K562 (cell line): ENCODE results near the gene CCDC124. TPM values are rescaled to one million over a fixed set of nuclear protein-coding genes. Genes with fewer than 3 reads are reported as not detected.

Experiments used
- ATAC-seq: fragments of 200-7000 bp; cut with Tn5 transposase; 3 replicates; pipeline ENCODE4 v1.9.1; 2020; ENCODE audit warnings: moderate library complexity
- BruUV-seq: library from RNA; stranded (reverse); fragments of 400-500 nt; replicated peaks from 2 replicates; lab custom pipeline; 2021; lab: Mats Ljungman, UMichigan
- CTCF ChIA-PET: fragments of 300-600 bp; formaldehyde crosslinking; extraction: SDS; loops from one replicate; lab custom pipeline; 2021; ENCODE audit warnings: low intra/inter-chr PET ratio; lab: Yijun Ruan, JAX
- POLR2A ChIA-PET: fragments of 300-600, 350-650 bp; sonication (Branson Sonifier 250); formaldehyde crosslinking; extraction: SDS; loops from one replicate; lab custom pipeline; 2021; ENCODE audit warnings: antibody characterized with exemption, inconsistent platforms; lab: Yijun Ruan, JAX
- DNase-seq, 4 experiments: peaks; one replicate each; pipeline versions ENCODE4 v3.0.0 to v3.0.0-alpha.2; 2011 to 2018; ENCODE audit warnings: low spot score in 3 of 4, mixed read lengths in 3 of 4; ENCODE audit errors: extremely low read depth in 1 of 4
- FAIRE-seq: peaks from 2 replicates; lab custom pipeline; 2011; peaks lifted over from hg19 to GRCh38; lab: Jason Lieb, UNC
- H2AFZ ChIP-seq: 2 replicates; pipeline ENCODE4 v1.6.0; 2011; ENCODE audit warnings: low read depth, low read length, control low read depth, inconsistent platforms
- H3K27ac ChIP-seq: fragments of 200-600 bp; 3 replicates; pipeline ENCODE4 v1.8.0; 2011; ENCODE audit warnings: low read depth, mild to moderate bottlenecking, control low read depth, inconsistent platforms, low read length, moderate library complexity, mixed read lengths; ENCODE audit errors: extremely low read depth
- H3K27me3 ChIP-seq, 2 experiments: fragments of 300-600 bp in 1 of 2; 2 replicates in 1 of 2; 3 replicates in 1 of 2; pipeline versions ENCODE4 v1.6.0 to v1.8.0; 2011; ENCODE audit warnings: inconsistent platforms in 2 of 2, low read length in 2 of 2, mild to moderate bottlenecking in 1 of 2, mixed read lengths in 1 of 2, moderate library complexity in 1 of 2; ENCODE audit not compliant: control insufficient read depth in 2 of 2, insufficient read depth in 2 of 2
- H3K36me3 ChIP-seq: fragments of 300-600 bp; 3 replicates; pipeline ENCODE4 v1.8.0; 2011; ENCODE audit warnings: mild to moderate bottlenecking, low read length, inconsistent platforms; ENCODE audit not compliant: control insufficient read depth, insufficient read depth
- H3K4me1 ChIP-seq, 2 experiments: fragments of 200-600 bp in 1 of 2; replicated peaks in 1 of 2; 2 replicates in 1 of 2; 3 replicates in 1 of 2; pipeline versions ENCODE4 v1.5.1 to v1.8.0; 2011; ENCODE audit warnings: inconsistent platforms in 2 of 2, low read length in 2 of 2, mild to moderate bottlenecking in 1 of 2, mixed read lengths in 1 of 2, moderate library complexity in 1 of 2; ENCODE audit not compliant: control insufficient read depth in 2 of 2, insufficient read depth in 2 of 2
- H3K4me2 ChIP-seq: 2 replicates; pipeline ENCODE4 v1.6.1; 2011; ENCODE audit warnings: low read length, control low read depth, inconsistent platforms, mixed read lengths; ENCODE audit not compliant: insufficient read depth
- H3K4me3 ChIP-seq: fragments of 200-600 bp; sonication (generic), shearing (Covaris generic); 2 replicates; pipeline ENCODE4 v1.5.1; 2016; ENCODE audit warnings: control low read depth, inconsistent platforms
- H3K79me2 ChIP-seq: fragments of 200-600 bp; 3 replicates; pipeline ENCODE4 v1.8.0; 2011; ENCODE audit warnings: low read length, inconsistent platforms; ENCODE audit not compliant: control insufficient read depth, insufficient read depth
- H3K9ac ChIP-seq, 2 experiments: 2 replicates each; pipeline versions ENCODE4 v1.6.0 to v1.6.1; 2011; ENCODE audit warnings: low read depth in 2 of 2, low read length in 2 of 2, control low read depth in 1 of 2, inconsistent platforms in 1 of 2, mild to moderate bottlenecking in 1 of 2, mixed read lengths in 1 of 2; ENCODE audit not compliant: insufficient read depth in 1 of 2
- H3K9me1 ChIP-seq: one replicate; pipeline ENCODE4 v1.6.0; 2011; ENCODE audit warnings: inconsistent platforms, mild to moderate bottlenecking, low read length, moderate library complexity; ENCODE audit not compliant: control insufficient read depth, insufficient read depth
- H3K9me3 ChIP-seq: replicated peaks from 2 replicates; pipeline ENCODE4 v1.5.1; 2011; ENCODE audit warnings: low read depth, low read length, inconsistent platforms; ENCODE audit not compliant: control insufficient read depth, insufficient read depth
- H4K20me1 ChIP-seq: replicated peaks from 2 replicates; pipeline ENCODE4 v1.6.1; 2011; ENCODE audit warnings: low read length, inconsistent platforms, mixed read lengths; ENCODE audit not compliant: control insufficient read depth, insufficient read depth
- TFAM ChIP-seq: fragments of 250-450 bp; sonication (Bioruptor Pico); conservative IDR thresholded peaks from 2 replicates; pipeline ENCODE4 v1.5.0; 2021; ENCODE audit warnings: mild to moderate bottlenecking, moderate library complexity
- ZFP36 ChIP-seq: fragments of 150-350 bp; IDR thresholded peaks from 2 replicates; pipeline ENCODE4 v1.6.1; 2018; ENCODE audit warnings: low read length, low read depth; ENCODE audit not compliant: partially characterized antibody
- WGBS: fragments of 100-300 bp; shearing (Covaris generic); methylation state at CpG from one replicate; pipeline ENCODE4 v1.1.6; 2016; ENCODE audit warnings: low coverage, mixed read lengths; ENCODE audit not compliant: insufficient coverage; ENCODE audit errors: missing lambda C conversion rate; 5-methylcytosine and 5-hydroxymethylcytosine counted together
- in situ Hi-C: fragments of 300-500 bp; cut with MboI; formaldehyde crosslinking; loops from 4 replicates; pipeline ENCODE4 v1.15.0; 2018; ENCODE audit warnings: inconsistent platforms, mixed read lengths
- intact Hi-C: fragments of 100-400 bp; cut with micrococcal nuclease; formaldehyde crosslinking; loops from 2 replicates; pipeline ENCODE4 v1.14.2; 2022
- polyA plus RNA-seq, 8 experiments: library from polyadenylated mRNA; depleted of rRNA in 4 of 8; stranded (reverse) in 5 of 8; unstranded in 3 of 8; fragments of >200 nt; fragmentation: Nextera tagmentation in 2 of 8; fragmentation: Illumina TruSeq in 1 of 8; extraction: Ambion mirVana in 2 of 8; extraction: Trizol in 1 of 8; gene quantifications; 2 replicates each; pipeline versions ENCODE4 v1.2.1 to v1.2.3, GENCODE V29; 2011 to 2014; ENCODE audit warnings: inconsistent platforms in 1 of 8, missing spikeins in 1 of 8
- total RNA-seq, 7 experiments: library from RNA; depleted of rRNA in 6 of 7; stranded (reverse); fragments of >200 nt in 6 of 7; fragmentation: Illumina TruSeq in 2 of 7; extraction: Trizol in 2 of 7; gene quantifications; 2 replicates each; pipeline versions ENCODE4 v1.2.1 to v1.2.3, GENCODE V29; 2011 to 2021; ENCODE audit warnings: low replicate concordance in 1 of 7

Gene CCDC124
- total and polyA plus RNA-seq, 9 of the 15 experiments (the other 6 are each of a cell fraction or from before 2014, with no cell fraction given) = 5.8 to 234 (median 40.1) TPM

DNA sequence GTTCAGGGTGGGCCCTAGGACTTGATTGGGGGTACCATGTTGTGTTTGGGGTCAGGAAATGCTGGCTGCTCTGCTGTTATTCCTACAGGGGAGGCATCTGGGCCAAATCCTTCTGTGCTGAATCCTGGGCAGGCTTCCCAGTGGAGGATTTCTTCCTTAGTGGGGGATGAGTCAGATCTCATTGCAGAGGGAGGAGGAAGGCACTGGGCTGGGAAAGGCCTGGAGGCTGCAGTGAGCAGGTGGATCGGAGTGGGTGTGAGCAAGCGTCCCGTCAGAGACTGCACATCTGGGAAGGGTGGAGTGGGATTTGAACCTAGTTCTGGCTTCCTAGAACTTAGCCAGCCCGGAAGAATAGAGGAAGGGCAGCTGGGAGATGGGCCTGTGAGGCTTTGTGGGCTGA, 11.5 kb downstream of the CCDC124 start:
- intact Hi-C loops (loop anchor here (10.0 kb wide), 1 partner anchor 210 kb away; the partner anchor contains the start of gene PIK3R2), in situ Hi-C loops (loop anchor here (10.0 kb wide), 1 partner anchor 50 kb away; no protein-coding TSS in a partner anchor)
- no peaks in the 10 kb centered on the region for H4K20me1 ChIP-seq
- no peak overlapping the region for H2AFZ ChIP-seq
- H3K27ac ChIP-seq = no peak overlapping the region
- no peaks in the 10 kb centered on the region for H3K27me3 ChIP-seq
- no peak for DNase-seq
- FAIRE-seq = no peak
- no peak overlapping the region for H3K4me3 ChIP-seq
- H3K79me2 ChIP-seq = 0 out of 3 replicates have a peak, but pooled peaks cover 3% of the 10 kb centered on the region
- POLR2A ChIA-PET = interaction anchor here (1.0 to 1.2 kb wide), 3 partner anchors 54 to 119 kb away, joined by 3 to 4 read pairs (median 3); no protein-coding TSS in a partner anchor
- WGBS = 74% methylated on average over 4 of the region's 4 CpGs
- peak overlapping the region; percentile 78; the same call in 1 of the 2 replicates for H3K4me2 ChIP-seq
- H3K9me1 ChIP-seq = no peaks in the 10 kb centered on the region
- BruUV-seq = no TSS peak
- TF ChIP-seq ZFP36 (peak; percentile 24), TFAM (CRISPR knock-in tag) (no peak)
- H3K9me3 ChIP-seq = no peaks in the 10 kb centered on the region
- H3K36me3 ChIP-seq = peaks cover 27% of the 10 kb centered on the region; the same call in 2 of the 3 replicates
- H3K4me1 ChIP-seq = peaks cover 38 to 60% of the 10 kb centered on the region in 2 experiments
- H3K9ac ChIP-seq = peak overlapping the region; percentile 56 to 93; a peak in 3 of 4 replicates
- ATAC-seq = no peak
- CTCF ChIA-PET = no interaction called here
